GM12801 (cell line): ENCODE data around the gene C2orf68.

ENCODE experiments used
- CTCF ChIP-seq: IDR thresholded peaks from one replicate; pipeline ENCODE4 v1.5.1; 2011; ENCODE audit warnings: control low read depth; ENCODE audit not compliant: insufficient read length; ENCODE audit errors: extremely low read depth

The C2orf68 gene

GRCh38 chr2:85561280-85562212 is 50.3 kb downstream of the C2orf68 start, which contains the start of gene GGCX:
Gene GGCX (minus strand): TSS chr2:85561493. CDS start chr2:85561428, 65 bp downstream.
- TF ChIP-seq CTCF, result no peak

GRCh38 chr2:85560812-85561279 is 51.0 kb downstream of the C2orf68 start:
- no peak for TF ChIP-seq CTCF

GRCh38 chr2:85558160-85558559 is 53.7 kb downstream of the C2orf68 start:
- no peak for TF ChIP-seq CTCF

GRCh38 chr2:85557130-85557529 is 54.7 kb downstream of the C2orf68 start:
- no peak for TF ChIP-seq CTCF
